ENCODE data around the gene FAM174C. TPM values are rescaled to one million over a fixed set of nuclear protein-coding genes. Genes with fewer than 3 reads are reported as not detected.
A peak's percentile ranks its signal among the peaks of the same experiment; 100 is the strongest.

The FAM174C gene
- total RNA-seq, 1 experiment from 2014 or later, result 85.2 TPM

GRCh38 chr19:1259206-1259875 is 16.0 kb upstream of the FAM174C start:
- Mint-ChIP-seq H3K9me3 (ENCODE audit: unreplicated experiment) (no peaks in the 10 kb centered on the region), H3K4me1 (ENCODE audit: insufficient read depth, unreplicated experiment) (peaks cover 32% of the 10 kb centered on the region)
- intact Hi-C loops (cut with micrococcal nuclease), result no loop called here

GRCh38 chr19:1259876-1260748 is 15.2 kb upstream of the FAM174C start:
- ChIA-PET POLR2A (interaction anchor here (0.6 to 3.7 kb wide), 7 partner anchors 9 to 250 kb away, joined by 3 to 27 read pairs (median 6); partner anchors contain the start of genes CIRBP and FAM174C), CTCF (no interaction called here)
- DNase-seq (ENCODE audit: unreplicated experiment), result peak; percentile 68
- no peaks in the 10 kb centered on the region for H3K27me3 Mint-ChIP-seq (ENCODE audit: insufficient read depth, unreplicated experiment)
- no peak for TF ChIP-seq CTCF (IDR thresholded peaks at IDR 0.05; ENCODE audit: unreplicated experiment)
- peak overlapping the region; percentile 92 for H3K27ac Mint-ChIP-seq (ENCODE audit: low read depth, unreplicated experiment)
- H3K36me3 Mint-ChIP-seq (ENCODE audit: insufficient read depth, unreplicated experiment), result peaks cover 50% of the 10 kb centered on the region
- intact Hi-C loops (cut with micrococcal nuclease), result no loop called here
- BruUV-seq (replicated peaks), result no TSS peak
- no peaks in the 10 kb centered on the region for H3K9me3 Mint-ChIP-seq (ENCODE audit: unreplicated experiment)
- H3K4me3 Mint-ChIP-seq (ENCODE audit: unreplicated experiment), result peak overlapping the region; percentile 71
- peaks cover 34% of the 10 kb centered on the region for H3K4me1 Mint-ChIP-seq (ENCODE audit: insufficient read depth, unreplicated experiment)

More at GRCh38 chr19:1259206-1259875, 16.0 kb upstream of the FAM174C start:
- peak; percentile 74 for DNase-seq (ENCODE audit: unreplicated experiment)
- peak overlapping the region; percentile 92 for H3K27ac Mint-ChIP-seq (ENCODE audit: low read depth, unreplicated experiment)
- no peak overlapping the region for H3K4me3 Mint-ChIP-seq (ENCODE audit: unreplicated experiment)
- no peaks in the 10 kb centered on the region for H3K27me3 Mint-ChIP-seq (ENCODE audit: insufficient read depth, unreplicated experiment)
- ChIA-PET POLR2A (interaction anchor here (0.6 to 3.7 kb wide), 6 partner anchors 8 to 250 kb away, joined by 3 to 21 read pairs (median 5); partner anchors contain the start of genes CIRBP and FAM174C), CTCF (no interaction called here)
- BruUV-seq (replicated peaks), result no TSS peak
- peaks cover 58% of the 10 kb centered on the region for H3K36me3 Mint-ChIP-seq (ENCODE audit: insufficient read depth, unreplicated experiment)
- TF ChIP-seq CTCF (IDR thresholded peaks at IDR 0.05; ENCODE audit: unreplicated experiment), result no peak

GRCh38 chr19:1260749-1261537 is 14.4 kb upstream of the FAM174C start:
- intact Hi-C loops (cut with micrococcal nuclease), result no loop called here
- peak overlapping the region; percentile 94 for H3K27ac Mint-ChIP-seq (ENCODE audit: low read depth, unreplicated experiment)

More at GRCh38 chr19:1260749-1261537, 14.4 kb upstream of the FAM174C start:
- H3K4me1 Mint-ChIP-seq (ENCODE audit: insufficient read depth, unreplicated experiment), result peaks cover 38% of the 10 kb centered on the region
- ChIA-PET CTCF (interaction anchor here (0.7 to 4.4 kb wide), 3 partner anchors 16 to 280 kb away, joined by 3 to 25 read pairs (median 3); no protein-coding TSS in a partner anchor), POLR2A (interaction anchor here (1.5 to 3.7 kb wide), 5 partner anchors 8 to 17 kb away, joined by 3 to 58 read pairs (median 21); partner anchors contain the start of genes CIRBP and FAM174C)
- H3K9me3 Mint-ChIP-seq (ENCODE audit: unreplicated experiment), result no peaks in the 10 kb centered on the region
- TF ChIP-seq CTCF (IDR thresholded peaks at IDR 0.05; ENCODE audit: unreplicated experiment), result no peak
- H3K27me3 Mint-ChIP-seq (ENCODE audit: insufficient read depth, unreplicated experiment), result no peaks in the 10 kb centered on the region
- no TSS peak for BruUV-seq (replicated peaks)
- H3K4me3 Mint-ChIP-seq (ENCODE audit: unreplicated experiment), result peak overlapping the region; percentile 71
- H3K36me3 Mint-ChIP-seq (ENCODE audit: insufficient read depth, unreplicated experiment), result peaks cover 45% of the 10 kb centered on the region
- peak; percentile 96 for DNase-seq (ENCODE audit: unreplicated experiment)
